Left hindlimb (tissue), 1 donor: ENCODE measurements around the gene RBM19.

ENCODE experiments used
- DNase-seq: peaks from one replicate; pipeline ENCODE4 v3.0.0-alpha.2; 2018

The RBM19 gene

GRCh38 chr12:113987261-113988063 lies 21.3 kb upstream of the RBM19 start:
- DNase-seq: no peak

- DNase-seq: no peak
Measured at GRCh38 chr12:113984464-113984863, 18.3 kb upstream of the RBM19 start.

GRCh38 chr12:113983777-113984448 lies 17.8 kb upstream of the RBM19 start:
- DNase-seq: no peak

- DNase-seq: no peak
Measured at GRCh38 chr12:113983265-113983664, 17.1 kb upstream of the RBM19 start.

- DNase-seq: no peak
Measured at GRCh38 chr12:113981876-113982275, 15.8 kb upstream of the RBM19 start.

- peak; percentile 46 for DNase-seq
Measured at GRCh38 chr12:113980537-113981337, 14.6 kb upstream of the RBM19 start.

GRCh38 chr12:113980054-113980453 lies 13.9 kb upstream of the RBM19 start:
- DNase-seq: no peak

GRCh38 chr12:113978080-113978479 lies 12.0 kb upstream of the RBM19 start:
- no peak for DNase-seq

GRCh38 chr12:113974006-113974405 lies 7.9 kb upstream of the RBM19 start:
- DNase-seq: no peak

- no peak for DNase-seq
Measured at GRCh38 chr12:113973109-113973904, 7.2 kb upstream of the RBM19 start.

- no peak for DNase-seq
Measured at GRCh38 chr12:113971392-113971791, 5.3 kb upstream of the RBM19 start.

GRCh38 chr12:113970211-113970610 lies 4.1 kb upstream of the RBM19 start:
- DNase-seq: no peak

GRCh38 chr12:113967368-113967767 lies 1.2 kb upstream of the RBM19 start:
- DNase-seq: no peak

GRCh38 chr12:113962733-113963132 lies 3.4 kb downstream of the RBM19 start:
- DNase-seq: no peak

GRCh38 chr12:113961921-113962710 lies 4.0 kb downstream of the RBM19 start:
- DNase-seq: no peak

- no peak for DNase-seq
Measured at GRCh38 chr12:113960030-113960429, 6.1 kb downstream of the RBM19 start.

- DNase-seq: no peak
Measured at GRCh38 chr12:113959096-113959495, 7.0 kb downstream of the RBM19 start.

GRCh38 chr12:113958108-113958507 lies 8.0 kb downstream of the RBM19 start:
- no peak for DNase-seq

- DNase-seq: no peak
Measured at GRCh38 chr12:113957627-113958026, 8.5 kb downstream of the RBM19 start.

- DNase-seq: no peak
Measured at GRCh38 chr12:113955109-113955970, 10.8 kb downstream of the RBM19 start.

- no peak for DNase-seq
Measured at GRCh38 chr12:113954547-113954946, 11.6 kb downstream of the RBM19 start.
